Vagina (tissue), 2 donors: ENCODE data around the gene RAB6A. TPM values are rescaled to one million over a fixed set of nuclear protein-coding genes. Genes with fewer than 3 reads are reported as not detected.
"Not testable (repeated sequence)": the region's sequence is repeated elsewhere in the genome, so short reads cannot be mapped to it uniquely, and the experiment has no call there.

Source experiments
- DNase-seq, 2 donors: peaks; one replicate each; pipeline ENCODE4 v3.0.0-alpha.2; 2017; ENCODE audit errors: extremely low spot score in 2 of 2
- H3K27ac ChIP-seq: fragments of 200-600 bp; sonication (generic); one replicate; pipeline ENCODE4 v1.5.1; 2019
- H3K27me3 ChIP-seq: fragments of 200-600 bp; sonication (generic); one replicate; pipeline ENCODE4 v1.5.1; 2019
- H3K36me3 ChIP-seq, 2 donors: fragments of 200-600 bp; sonication (generic); one replicate each; pipeline ENCODE4 v1.5.1; 2017 to 2019
- H3K4me1 ChIP-seq: fragments of 200-600 bp; sonication (generic); one replicate; pipeline ENCODE4 v1.5.1; 2019
- H3K4me3 ChIP-seq, 2 donors: fragments of 200-600 bp; sonication (generic); 1 replicate in 1 of 2; 2 replicates in 1 of 2; pipeline ENCODE4 v1.5.1; 2016 to 2019
- H3K9me3 ChIP-seq: fragments of 200-600 bp; sonication (generic); one replicate; pipeline ENCODE4 v1.5.1; 2019
- CTCF ChIP-seq, 3 experiments: fragments of 450-650 bp in 2 of 3; fragments of 200-600 bp in 1 of 3; sonication (generic) in 1 of 3; IDR thresholded peaks; one replicate each; pipeline ENCODE4 v1.5.1; 2017 to 2019; ENCODE audit warnings: antibody characterized with exemption in 3 of 3, mild to moderate bottlenecking in 2 of 3, moderate library complexity in 2 of 3
- POLR2A ChIP-seq, 2 donors: fragments of 450-650 bp; IDR thresholded peaks; one replicate each; pipeline ENCODE4 v1.6.1; 2017; ENCODE audit warnings: antibody characterized with exemption in 2 of 2, mild to moderate bottlenecking in 2 of 2, moderate library complexity in 2 of 2
- POLR2AphosphoS5 ChIP-seq, 2 donors: sonication (generic); formaldehyde crosslinking; IDR thresholded peaks; one replicate each; pipeline ENCODE4 v1.9.0; 2017; ENCODE audit warnings: antibody characterized with exemption in 2 of 2, mild to moderate bottlenecking in 2 of 2, low read depth in 1 of 2; ENCODE audit not compliant: insufficient read depth in 1 of 2
- intact Hi-C: fragments of 100-400 bp; cut with DNase I; formaldehyde crosslinking; loops from one replicate; pipeline ENCODE4 v1.15.1; 2023
- total RNA-seq: library from RNA; depleted of rRNA; stranded (reverse); fragments of >200 nt; gene quantifications from one replicate; pipeline ENCODE4 v1.2.3, GENCODE V29; 2016

Gene RAB6A
- total RNA-seq, 1 donor from 2014 or later = 148 TPM

GRCh38 chr11:73783483-73784020, 22.7 kb upstream of the RAB6A start:
- DNase-seq = no peak
- intact Hi-C loops = no loop called here
- no peaks in the 10 kb centered on the region for H3K36me3 ChIP-seq
- no peak overlapping the region for H3K4me3 ChIP-seq
- no peak overlapping the region for H3K27ac ChIP-seq
- H3K4me1 ChIP-seq = peaks cover 9% of the 10 kb centered on the region
- no peaks in the 10 kb centered on the region for H3K27me3 ChIP-seq
- H3K9me3 ChIP-seq = no peaks in the 10 kb centered on the region
- TF ChIP-seq POLR2AphosphoS5 (IDR thresholded peaks at IDR 0.05; ENCODE audit: insufficient read depth in 1 of 2, low read depth in 1 of 2) = no peak
- no peak for TF ChIP-seq CTCF (IDR thresholded peaks at IDR 0.05)
- TF ChIP-seq POLR2A (IDR thresholded peaks at IDR 0.05) = no peak

GRCh38 chr11:73781303-73781702, 20.4 kb upstream of the RAB6A start:
- Histone ChIP-seq H3K4me1 (no peaks in the 10 kb centered on the region), H3K9me3 (no peaks in the 10 kb centered on the region), H3K27me3 (no peaks in the 10 kb centered on the region), H3K4me3 (no peak overlapping the region), H3K27ac (no peak overlapping the region), H3K36me3 (no peaks in the 10 kb centered on the region)
- intact Hi-C loops = no loop called here
- DNase-seq = no peak
- TF ChIP-seq POLR2A (IDR thresholded peaks at IDR 0.05) = no peak
- TF ChIP-seq CTCF (IDR thresholded peaks at IDR 0.05) = no peak
- no peak for TF ChIP-seq POLR2AphosphoS5 (IDR thresholded peaks at IDR 0.05; ENCODE audit: insufficient read depth in 1 of 2, low read depth in 1 of 2)

GRCh38 chr11:73779084-73779902, 18.4 kb upstream of the RAB6A start:
- intact Hi-C loops = no loop called here
- Histone ChIP-seq H3K4me1 (no peaks in the 10 kb centered on the region), H3K9me3 (no peaks in the 10 kb centered on the region), H3K4me3 (peak overlapping the region; percentile 47 to 50), H3K27ac (peak overlapping the region; percentile 88), H3K36me3 (no peaks in the 10 kb centered on the region), H3K27me3 (no peaks in the 10 kb centered on the region)
- TF ChIP-seq CTCF (IDR thresholded peaks at IDR 0.05) (no peak), POLR2AphosphoS5 (IDR thresholded peaks at IDR 0.05; ENCODE audit: insufficient read depth in 1 of 2, low read depth in 1 of 2) (peak; percentile 93 to 94), POLR2A (IDR thresholded peaks at IDR 0.05) (peak in 1 of 2 donors; percentile 14)
- DNase-seq = peak in 1 of 2 donors; percentile 98

- H3K9me3 ChIP-seq, H3K4me3 ChIP-seq, H3K27ac ChIP-seq, intact Hi-C loops, H3K4me1 ChIP-seq, H3K27me3 ChIP-seq, H3K36me3 ChIP-seq, DNase-seq: not testable (repeated sequence)
Observed at GRCh38 chr11:73770811-73771210, 9.9 kb upstream of the RAB6A start.

GRCh38 chr11:73766763-73767162, 5.9 kb upstream of the RAB6A start:
- no peaks in the 10 kb centered on the region for H3K36me3 ChIP-seq
- intact Hi-C loops = no loop called here
- no peak overlapping the region for H3K27ac ChIP-seq
- DNase-seq = no peak
- no peaks in the 10 kb centered on the region for H3K27me3 ChIP-seq
- H3K4me1 ChIP-seq = no peaks in the 10 kb centered on the region
- TF ChIP-seq POLR2AphosphoS5 (IDR thresholded peaks at IDR 0.05; ENCODE audit: insufficient read depth in 1 of 2, low read depth in 1 of 2) = no peak
- no peak for TF ChIP-seq CTCF (IDR thresholded peaks at IDR 0.05)
- no peak for TF ChIP-seq POLR2A (IDR thresholded peaks at IDR 0.05)
- H3K4me3 ChIP-seq = no peak overlapping the region
- H3K9me3 ChIP-seq = no peaks in the 10 kb centered on the region
